22Rv1 (cell line): Measurements from ENCODE around the gene TRIM67.

ENCODE experiments used
- ZFX ChIP-seq: fragments of 450-650 bp; IDR thresholded peaks from 2 replicates; pipeline ENCODE4 v1.6.1; 2017; ENCODE audit warnings: antibody characterized with exemption, borderline replicate concordance
- TF ChIP-seq, protein P1 (sequence below): fragments of 450-650 bp; IDR thresholded peaks from 2 replicates; pipeline ENCODE4 v1.5.1; 2017; ENCODE audit warnings: mild to moderate bottlenecking

DNA sequence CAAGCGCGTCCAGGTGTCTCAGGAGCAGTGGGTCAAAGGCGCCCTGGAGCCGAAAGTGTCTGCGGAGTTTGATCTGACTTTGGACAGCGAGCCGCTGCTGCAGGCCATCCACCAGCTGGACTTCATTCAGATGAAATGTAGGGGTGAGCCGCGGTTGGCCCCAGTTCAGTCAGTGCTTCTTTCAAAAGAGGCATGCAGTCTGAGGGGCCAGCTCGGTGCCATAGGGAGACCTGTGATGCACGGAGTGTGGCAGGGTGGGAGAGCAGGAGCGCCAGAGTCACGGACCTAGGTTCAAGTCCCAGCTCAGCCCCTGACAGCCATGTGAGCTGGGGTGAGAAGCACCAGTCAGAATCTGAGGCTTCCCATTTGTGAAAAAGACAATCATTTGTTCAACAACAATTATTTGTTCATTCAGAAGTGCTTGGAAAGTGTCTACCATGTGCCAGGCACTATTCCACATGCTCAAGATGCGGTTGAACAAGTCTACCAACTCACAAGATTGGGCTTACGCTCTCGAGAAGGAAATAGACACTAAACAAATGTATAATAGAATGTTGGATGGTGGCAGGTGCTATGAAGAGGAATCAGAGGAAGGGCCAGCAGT lies 39.6 kb downstream of the TRIM67 start:
- TF ChIP-seq, protein P1, sequence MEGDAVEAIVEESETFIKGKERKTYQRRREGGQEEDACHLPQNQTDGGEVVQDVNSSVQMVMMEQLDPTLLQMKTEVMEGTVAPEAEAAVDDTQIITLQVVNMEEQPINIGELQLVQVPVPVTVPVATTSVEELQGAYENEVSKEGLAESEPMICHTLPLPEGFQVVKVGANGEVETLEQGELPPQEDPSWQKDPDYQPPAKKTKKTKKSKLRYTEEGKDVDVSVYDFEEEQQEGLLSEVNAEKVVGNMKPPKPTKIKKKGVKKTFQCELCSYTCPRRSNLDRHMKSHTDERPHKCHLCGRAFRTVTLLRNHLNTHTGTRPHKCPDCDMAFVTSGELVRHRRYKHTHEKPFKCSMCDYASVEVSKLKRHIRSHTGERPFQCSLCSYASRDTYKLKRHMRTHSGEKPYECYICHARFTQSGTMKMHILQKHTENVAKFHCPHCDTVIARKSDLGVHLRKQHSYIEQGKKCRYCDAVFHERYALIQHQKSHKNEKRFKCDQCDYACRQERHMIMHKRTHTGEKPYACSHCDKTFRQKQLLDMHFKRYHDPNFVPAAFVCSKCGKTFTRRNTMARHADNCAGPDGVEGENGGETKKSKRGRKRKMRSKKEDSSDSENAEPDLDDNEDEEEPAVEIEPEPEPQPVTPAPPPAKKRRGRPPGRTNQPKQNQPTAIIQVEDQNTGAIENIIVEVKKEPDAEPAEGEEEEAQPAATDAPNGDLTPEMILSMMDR, result no peak
- no peak for TF ChIP-seq ZFX
